ENCODE measurements around the gene ERF. TPM values are rescaled to one million over a fixed set of nuclear protein-coding genes. Genes with fewer than 3 reads are reported as not detected.
A peak's percentile ranks its signal among the peaks of the same experiment; 100 is the strongest.

The ERF gene
- total and polyA plus RNA-seq, 4 donors: 8.7 to 21.0 (median 13.8) TPM

DNA sequence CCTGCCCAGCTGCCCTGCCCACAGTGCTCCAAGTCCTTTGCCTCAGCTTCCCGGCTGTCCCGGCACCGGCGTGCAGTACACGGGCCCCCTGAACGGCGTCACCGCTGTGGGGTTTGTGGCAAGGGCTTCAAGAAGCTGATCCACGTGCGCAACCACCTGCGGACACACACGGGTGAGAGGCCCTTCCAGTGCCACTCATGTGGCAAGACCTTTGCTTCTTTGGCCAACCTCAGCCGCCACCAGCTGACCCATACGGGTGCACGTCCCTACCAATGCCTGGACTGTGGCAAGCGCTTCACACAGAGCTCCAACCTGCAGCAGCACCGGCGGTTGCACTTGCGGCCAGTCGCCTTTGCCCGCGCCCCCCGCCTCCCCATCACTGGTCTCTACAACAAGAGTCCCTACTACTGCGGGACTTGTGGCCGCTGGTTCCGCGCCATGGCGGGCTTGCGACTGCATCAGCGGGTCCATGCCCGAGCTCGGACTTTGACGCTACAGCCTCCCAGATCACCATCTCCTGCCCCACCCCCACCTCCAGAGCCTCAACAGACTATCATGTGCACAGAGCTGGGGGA lies 29.1 kb downstream of the ERF start (continued):
- no peak for TF ChIP-seq EGR1 (IDR thresholded peaks at IDR 0.05; ENCODE audit: low read depth in 2 of 2)

DNA sequence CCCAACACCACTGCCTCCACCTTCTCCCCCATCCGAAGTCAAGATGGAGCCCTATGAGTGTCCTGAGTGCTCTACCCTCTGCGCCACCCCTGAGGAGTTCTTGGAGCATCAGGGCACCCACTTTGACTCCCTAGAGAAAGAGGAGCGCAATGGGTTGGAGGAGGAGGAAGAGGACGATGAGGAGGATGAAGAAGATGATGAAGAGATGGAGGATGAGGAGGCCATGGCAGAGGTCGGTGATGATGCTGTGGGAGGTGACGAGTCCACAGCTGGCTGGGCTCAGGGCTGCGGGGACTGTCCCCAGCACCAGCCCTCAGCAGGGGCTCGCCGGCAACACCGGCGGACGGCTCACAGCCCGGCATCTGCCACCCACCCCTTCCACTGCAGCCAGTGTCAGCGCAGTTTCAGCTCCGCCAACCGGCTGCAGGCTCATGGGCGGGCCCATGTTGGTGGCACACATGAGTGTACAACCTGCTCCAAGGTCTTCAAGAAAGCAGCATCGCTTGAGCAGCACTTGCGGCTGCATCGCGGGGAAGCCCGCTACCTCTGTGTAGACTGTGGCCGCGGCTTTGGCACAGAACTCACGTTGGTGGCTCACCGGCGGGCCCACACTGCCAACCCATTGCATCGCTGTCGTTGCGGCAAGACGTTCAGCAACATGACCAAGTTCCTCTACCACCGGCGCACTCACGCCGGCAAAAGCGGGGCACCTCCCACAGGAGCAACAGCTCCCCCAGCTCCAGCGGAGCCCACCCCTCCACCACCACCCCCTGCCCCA lies 29.8 kb downstream of the ERF start:
- Histone ChIP-seq H3K4me1 (ENCODE audit: control insufficient read depth in 4 of 4, insufficient read depth in 4 of 4, low read length in 3 of 4) (peaks cover 4 to 10% (median 9%) of the 10 kb centered on the region in 4 donors), H3K27ac (ENCODE audit: low read depth in 1 of 2, low read length in 2 of 2) (no peak overlapping the region), H3K9me3 (ENCODE audit: control insufficient read depth in 4 of 4, low read length in 3 of 4) (no peaks in the 10 kb centered on the region), H3K4me3 (ENCODE audit: low read depth in 1 of 3, low read length in 3 of 3) (no peak overlapping the region), H3K36me3 (ENCODE audit: control insufficient read depth in 4 of 4, insufficient read depth in 3 of 4, low read depth in 1 of 4, low read length in 3 of 4) (peaks cover 2 to 40% (median 24%) of the 10 kb centered on the region in 4 donors), H3K9ac (ENCODE audit: low read depth in 1 of 2, low read length in 2 of 2) (no peak overlapping the region), H3K27me3 (ENCODE audit: control insufficient read depth in 4 of 4, insufficient read depth in 4 of 4, low read length in 3 of 4) (no peaks in the 10 kb centered on the region)
- DNase-seq (ENCODE audit: low spot score): no peak
- 96% methylated on average over 37 of the region's 37 CpGs for WGBS
- TF ChIP-seq, protein P1, sequence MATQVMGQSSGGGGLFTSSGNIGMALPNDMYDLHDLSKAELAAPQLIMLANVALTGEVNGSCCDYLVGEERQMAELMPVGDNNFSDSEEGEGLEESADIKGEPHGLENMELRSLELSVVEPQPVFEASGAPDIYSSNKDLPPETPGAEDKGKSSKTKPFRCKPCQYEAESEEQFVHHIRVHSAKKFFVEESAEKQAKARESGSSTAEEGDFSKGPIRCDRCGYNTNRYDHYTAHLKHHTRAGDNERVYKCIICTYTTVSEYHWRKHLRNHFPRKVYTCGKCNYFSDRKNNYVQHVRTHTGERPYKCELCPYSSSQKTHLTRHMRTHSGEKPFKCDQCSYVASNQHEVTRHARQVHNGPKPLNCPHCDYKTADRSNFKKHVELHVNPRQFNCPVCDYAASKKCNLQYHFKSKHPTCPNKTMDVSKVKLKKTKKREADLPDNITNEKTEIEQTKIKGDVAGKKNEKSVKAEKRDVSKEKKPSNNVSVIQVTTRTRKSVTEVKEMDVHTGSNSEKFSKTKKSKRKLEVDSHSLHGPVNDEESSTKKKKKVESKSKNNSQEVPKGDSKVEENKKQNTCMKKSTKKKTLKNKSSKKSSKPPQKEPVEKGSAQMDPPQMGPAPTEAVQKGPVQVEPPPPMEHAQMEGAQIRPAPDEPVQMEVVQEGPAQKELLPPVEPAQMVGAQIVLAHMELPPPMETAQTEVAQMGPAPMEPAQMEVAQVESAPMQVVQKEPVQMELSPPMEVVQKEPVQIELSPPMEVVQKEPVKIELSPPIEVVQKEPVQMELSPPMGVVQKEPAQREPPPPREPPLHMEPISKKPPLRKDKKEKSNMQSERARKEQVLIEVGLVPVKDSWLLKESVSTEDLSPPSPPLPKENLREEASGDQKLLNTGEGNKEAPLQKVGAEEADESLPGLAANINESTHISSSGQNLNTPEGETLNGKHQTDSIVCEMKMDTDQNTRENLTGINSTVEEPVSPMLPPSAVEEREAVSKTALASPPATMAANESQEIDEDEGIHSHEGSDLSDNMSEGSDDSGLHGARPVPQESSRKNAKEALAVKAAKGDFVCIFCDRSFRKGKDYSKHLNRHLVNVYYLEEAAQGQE (IDR thresholded peaks at IDR 0.05): no peak
- TF ChIP-seq RAD21 (IDR thresholded peaks at IDR 0.05) (no peak), YY1 (IDR thresholded peaks at IDR 0.05) (no peak), JUND (IDR thresholded peaks at IDR 0.05) (no peak), SP1 (IDR thresholded peaks at IDR 0.05) (no peak), RXRA (IDR thresholded peaks at IDR 0.05) (no peak), NR2F2 (IDR thresholded peaks at IDR 0.05) (no peak), HNF4A (conservative IDR thresholded peaks at IDR 0.05) (no peak)
- TF ChIP-seq, protein P2, sequence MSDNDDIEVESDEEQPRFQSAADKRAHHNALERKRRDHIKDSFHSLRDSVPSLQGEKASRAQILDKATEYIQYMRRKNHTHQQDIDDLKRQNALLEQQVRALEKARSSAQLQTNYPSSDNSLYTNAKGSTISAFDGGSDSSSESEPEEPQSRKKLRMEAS (IDR thresholded peaks at IDR 0.05): no peak

DNA sequence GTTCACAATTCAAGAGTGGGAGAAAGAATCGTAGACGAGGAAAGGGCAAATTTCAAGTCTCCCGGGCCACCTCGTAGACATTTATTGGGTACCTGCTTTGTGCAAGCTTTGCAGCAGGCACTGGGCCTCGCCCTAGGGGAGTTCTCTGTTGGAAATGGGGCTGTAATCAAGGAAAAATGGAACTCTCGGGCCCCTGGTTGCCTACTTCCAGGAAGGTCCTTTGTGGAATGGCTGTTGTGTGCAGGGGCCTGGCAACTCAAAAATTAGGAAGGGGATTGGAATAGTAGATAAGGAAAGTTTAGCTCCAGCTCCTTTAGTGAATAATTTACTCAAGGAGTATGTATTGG lies 34.2 kb downstream of the ERF start:
- H3K27ac ChIP-seq (ENCODE audit: low read depth in 1 of 2, low read length in 2 of 2): no peak overlapping the region
- peak overlapping the region; percentile 10 to 40 for H3K9ac ChIP-seq (ENCODE audit: low read depth in 1 of 2, low read length in 2 of 2)
- no peaks in the 10 kb centered on the region for H3K9me3 ChIP-seq (ENCODE audit: control insufficient read depth in 4 of 4, low read length in 3 of 4)
- WGBS: 2% methylated on average over 6 of the region's 6 CpGs
- no peak for DNase-seq (ENCODE audit: low spot score)
- H3K27me3 ChIP-seq (ENCODE audit: control insufficient read depth in 4 of 4, insufficient read depth in 4 of 4, low read length in 3 of 4): no peaks in the 10 kb centered on the region
- H3K36me3 ChIP-seq (ENCODE audit: control insufficient read depth in 4 of 4, insufficient read depth in 3 of 4, low read depth in 1 of 4, low read length in 3 of 4): peaks cover 0 to 16% (median 6%) of the 10 kb centered on the region in 4 donors
- peak overlapping the region; percentile 51 to 98 (median 72) for H3K4me3 ChIP-seq (ENCODE audit: low read depth in 1 of 3, low read length in 3 of 3)
- peaks cover 16 to 30% (median 25%) of the 10 kb centered on the region in 4 donors for H3K4me1 ChIP-seq (ENCODE audit: control insufficient read depth in 4 of 4, insufficient read depth in 4 of 4, low read length in 3 of 4)
- no peak for TF ChIP-seq NR2F2 (IDR thresholded peaks at IDR 0.05)
- TF ChIP-seq, protein P1 (IDR thresholded peaks at IDR 0.05): no peak
- TF ChIP-seq RAD21 (IDR thresholded peaks at IDR 0.05): no peak
- TF ChIP-seq JUND (IDR thresholded peaks at IDR 0.05): no peak
- TF ChIP-seq HNF4G (IDR thresholded peaks at IDR 0.05): no peak
- TF ChIP-seq, protein P3, sequence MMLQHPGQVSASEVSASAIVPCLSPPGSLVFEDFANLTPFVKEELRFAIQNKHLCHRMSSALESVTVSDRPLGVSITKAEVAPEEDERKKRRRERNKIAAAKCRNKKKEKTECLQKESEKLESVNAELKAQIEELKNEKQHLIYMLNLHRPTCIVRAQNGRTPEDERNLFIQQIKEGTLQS (IDR thresholded peaks at IDR 0.05): no peak
- no peak for TF ChIP-seq FOXA2 (IDR thresholded peaks at IDR 0.05)
- no peak for TF ChIP-seq HNF4A (conservative IDR thresholded peaks at IDR 0.05)
- no peak for TF ChIP-seq GABPA (IDR thresholded peaks at IDR 0.05 in 1 of 2, conservative IDR thresholded peaks at IDR 0.05 in 1 of 2)
- no peak for TF ChIP-seq TAF1 (conservative IDR thresholded peaks at IDR 0.05)
- TF ChIP-seq, protein P2 (IDR thresholded peaks at IDR 0.05): no peak
- TF ChIP-seq FOXA1 (IDR thresholded peaks at IDR 0.05): no peak
- TF ChIP-seq SP1 (IDR thresholded peaks at IDR 0.05): no peak
- no peak for TF ChIP-seq EGR1 (IDR thresholded peaks at IDR 0.05; ENCODE audit: low read depth in 2 of 2)

All from liver (tissue), 9 donors.